ENCODE results near the gene C2orf42. TPM values are rescaled to one million over a fixed set of nuclear protein-coding genes. Genes with fewer than 3 reads are reported as not detected.
A peak's percentile ranks its signal among the peaks of the same experiment; 100 is the strongest.
"Not testable (repeated sequence)": the region's sequence is repeated elsewhere in the genome, so short reads cannot be mapped to it uniquely, and the experiment has no call there.

C2orf42 gene
- 10 to 100 TPM; 36.6 to 40.3 TPM for total RNA-seq
- polyA plus RNA-seq, result 10 to 100 TPM; 19.6 to 31.1 (median 19.9) TPM
- total RNA-seq, result 14.3 to 26.4 (median 21.6) reads per million in 6 experiments

GRCh38 chr2:70190418-70191243 lies at the start of gene C2orf42:
C2orf42 (minus strand) TSS chr2:70191019; CDS start chr2:70181985, 9,034 bp downstream.
- peak; percentile 83 to 98 (median 96) for DNase-seq
- Mint-ChIP-seq H3K4me1 (peaks cover 9 to 25% (median 21%) of the 10 kb centered on the region in 4 donors), H3K36me3 (peaks cover 0 to 3% (median 0%) of the 10 kb centered on the region in 3 donors), H3K27ac (peak within 1 kb of the TSS; percentile 96 to 100 (median 99)), H3K9me3 (no peaks in the 10 kb centered on the region), H3K4me3 (peak within 1 kb of the TSS; percentile 88 to 99 (median 96)), H3K27me3 (no peaks in the 10 kb centered on the region)
- POLR2A ChIA-PET, result interaction anchor here (0.5 to 3.9 kb wide), 38 partner anchors 9 to 1036 kb away, joined by 3 to 45 read pairs (median 5); partner anchors contain the start of genes FAM136A, GMCL1, MXD1 and NFU1
- ATAC-seq, result peak; percentile 84 to 85

DNA sequence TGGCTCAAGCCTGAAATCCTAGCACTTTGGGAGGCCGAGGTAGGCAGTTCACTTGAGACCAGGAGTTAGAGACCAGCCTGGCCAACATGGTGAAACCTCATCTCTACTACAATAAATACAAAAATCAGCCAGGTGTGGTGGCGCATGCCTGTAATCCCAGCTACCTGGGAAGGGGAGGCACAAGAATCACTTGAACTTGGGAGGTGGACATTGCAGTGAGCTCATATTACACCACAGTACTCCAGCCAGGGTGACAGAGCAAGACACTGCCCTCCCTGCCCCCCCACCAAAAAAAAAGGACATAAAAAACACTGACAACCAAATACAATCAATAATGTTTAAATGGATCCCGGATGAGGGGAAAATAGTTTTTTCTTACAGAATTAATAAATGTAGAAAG lies 49.8 kb upstream of the C2orf42 start:
- Mint-ChIP-seq H3K9me3 (no peaks in the 10 kb centered on the region), H3K4me1 (peaks cover 15 to 53% (median 44%) of the 10 kb centered on the region in 4 donors), H3K27me3 (no peaks in the 10 kb centered on the region), H3K27ac (peak overlapping the region in 1 of 10 donors; percentile 51), H3K36me3 (peaks cover 0 to 59% (median 4%) of the 10 kb centered on the region in 3 donors), H3K4me3 (peak overlapping the region in 1 of 10 donors; percentile 34)
- POLR2A ChIA-PET, result no interaction called here
- DNase-seq, result no peak
- no peak for ATAC-seq

- Mint-ChIP-seq H3K36me3 (peaks cover 0 to 80% (median 13%) of the 10 kb centered on the region in 3 donors), H3K27me3 (no peaks in the 10 kb centered on the region), H3K4me3 (no peak overlapping the region), H3K4me1 (peaks cover 0 to 3% (median under 1%) of the 10 kb centered on the region in 4 donors), H3K27ac (peak overlapping the region in 2 of 10 donors; percentile 24), H3K9me3 (no peaks in the 10 kb centered on the region)
- POLR2A ChIA-PET, result interaction anchor here (0.6 kb wide), 1 partner anchor 21 kb away, joined by 3 read pairs; no protein-coding TSS in a partner anchor
- no peak for ATAC-seq
- no peak for DNase-seq
Observed at GRCh38 chr2:70233926-70234325, 43.1 kb upstream of the C2orf42 start.

DNA sequence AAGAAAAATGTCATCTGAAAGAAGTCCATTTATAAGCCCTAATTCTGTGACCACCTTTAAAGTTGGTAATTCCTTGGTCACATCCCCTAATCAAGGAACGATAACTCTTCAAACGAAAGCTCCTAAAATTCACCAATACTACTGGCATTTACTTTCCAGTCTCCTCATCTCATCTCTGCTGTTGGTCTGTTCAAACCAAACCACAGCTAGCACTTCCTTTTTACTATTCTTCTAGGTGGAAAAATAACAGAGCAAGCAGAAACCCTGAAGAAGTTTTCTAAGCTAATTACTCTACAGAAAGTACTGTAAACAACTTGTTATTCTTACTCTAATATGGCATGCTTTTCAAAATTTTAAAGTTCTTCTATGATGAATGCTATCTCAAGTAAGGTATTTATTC lies 36.0 kb upstream of the C2orf42 start:
- no peak for DNase-seq
- H3K27me3 Mint-ChIP-seq, result no peaks in the 10 kb centered on the region
- H3K4me3 Mint-ChIP-seq, result no peak overlapping the region
- H3K9me3 Mint-ChIP-seq, result no peaks in the 10 kb centered on the region
- H3K36me3 Mint-ChIP-seq, result peaks cover 4 to 83% (median 25%) of the 10 kb centered on the region in 3 donors
- POLR2A ChIA-PET, result no interaction called here
- peak overlapping the region in 4 of 10 donors; percentile 5 to 69 (median 28) for H3K27ac Mint-ChIP-seq
- peaks cover 3 to 9% (median 6%) of the 10 kb centered on the region in 4 donors for H3K4me1 Mint-ChIP-seq
- no peak for ATAC-seq

DNA sequence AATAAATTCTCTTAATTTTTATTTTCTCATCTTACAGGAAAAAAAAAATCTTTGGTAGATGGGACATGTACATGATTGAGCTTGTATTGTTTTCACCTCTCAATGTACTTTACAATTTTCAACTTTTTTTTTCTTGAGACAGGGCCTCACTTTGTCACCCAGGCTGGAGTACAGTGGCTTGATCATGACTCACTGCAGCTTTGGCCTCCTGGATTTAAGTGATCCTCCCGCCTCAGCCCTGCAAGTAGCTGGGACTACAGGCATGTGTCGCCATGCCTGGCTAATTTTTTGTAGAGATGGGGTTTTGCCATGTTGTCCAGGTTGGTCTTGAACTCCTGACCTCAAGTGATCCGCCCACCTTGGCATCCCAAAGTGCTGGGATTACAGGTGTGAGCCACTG lies 32.5 kb upstream of the C2orf42 start:
- H3K27me3 Mint-ChIP-seq, H3K27ac Mint-ChIP-seq, H3K4me3 Mint-ChIP-seq, DNase-seq, POLR2A ChIA-PET, ATAC-seq, H3K9me3 Mint-ChIP-seq, H3K4me1 Mint-ChIP-seq: not testable (repeated sequence)
- H3K36me3 Mint-ChIP-seq, result peaks cover 4 to 85% (median 25%) of the 10 kb centered on the region in 3 donors

DNA sequence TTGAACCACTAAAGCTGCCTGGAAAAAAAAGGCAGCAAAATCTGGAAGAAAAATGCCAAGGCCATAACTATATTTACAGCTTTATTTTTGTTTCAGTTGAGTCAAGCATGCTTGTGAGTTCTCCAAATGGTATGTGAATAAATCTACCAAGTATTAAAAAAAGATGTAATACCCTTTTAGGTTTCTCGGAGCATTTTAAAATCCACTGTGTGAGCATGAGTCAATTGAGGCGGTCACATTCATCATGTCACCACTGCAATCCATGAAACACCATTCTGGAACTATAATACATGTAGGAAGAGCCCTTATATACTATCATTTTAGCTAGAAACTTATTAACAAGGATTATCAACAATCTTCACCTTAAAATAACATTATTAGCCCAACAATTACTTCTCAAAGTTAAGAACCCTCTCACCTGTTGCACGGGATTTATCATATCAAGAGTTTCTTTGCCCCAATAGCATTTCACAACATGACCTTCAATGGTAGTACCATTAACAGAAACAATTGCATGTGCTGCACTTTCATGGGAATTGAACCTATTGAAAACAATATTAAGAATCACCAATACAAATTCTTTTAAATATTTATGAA lies 24.2 kb upstream of the C2orf42 start:
- Mint-ChIP-seq H3K4me3 (no peak overlapping the region), H3K4me1 (peaks cover 0 to 2% (median 0%) of the 10 kb centered on the region in 4 donors), H3K36me3 (peaks cover 0 to 76% (median 12%) of the 10 kb centered on the region in 3 donors), H3K9me3 (no peaks in the 10 kb centered on the region), H3K27ac (peak overlapping the region in 1 of 10 donors; percentile 41), H3K27me3 (no peaks in the 10 kb centered on the region)
- POLR2A ChIA-PET, result interaction anchor here (0.6 kb wide), 2 partner anchors 16 to 501 kb away, joined by 3 read pairs; no protein-coding TSS in a partner anchor
- ATAC-seq (no peak), DNase-seq (no peak)

DNA sequence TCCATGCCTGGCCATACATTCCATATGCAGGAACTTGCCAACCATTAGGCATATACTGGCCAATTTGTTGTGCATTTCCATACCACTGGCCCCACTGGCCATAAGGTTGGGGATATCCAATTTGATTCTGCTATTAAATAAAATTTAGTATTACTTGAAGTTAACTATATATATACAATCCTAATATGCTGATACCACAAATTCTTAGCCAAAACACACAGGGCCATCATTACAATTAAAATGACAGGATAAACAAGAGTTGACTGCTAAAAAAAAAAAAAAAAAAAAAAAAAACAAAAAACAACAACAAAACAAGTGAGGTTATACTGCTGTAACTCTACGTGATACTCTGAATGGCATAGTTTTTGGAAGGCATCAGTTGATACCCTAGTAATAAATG lies 23.5 kb upstream of the C2orf42 start:
- Mint-ChIP-seq H3K9me3 (no peaks in the 10 kb centered on the region), H3K4me1 (peaks cover 0 to 3% (median 0%) of the 10 kb centered on the region in 4 donors), H3K27me3 (no peaks in the 10 kb centered on the region), H3K36me3 (peaks cover 0 to 74% (median 11%) of the 10 kb centered on the region in 3 donors), H3K4me3 (no peak overlapping the region), H3K27ac (peak overlapping the region in 2 of 10 donors; percentile 21 to 71)
- no peak for ATAC-seq
- DNase-seq, result no peak
- POLR2A ChIA-PET, result no interaction called here

GRCh38 chr2:70212298-70212932 lies 21.6 kb upstream of the C2orf42 start:
- Mint-ChIP-seq H3K9me3 (no peaks in the 10 kb centered on the region), H3K27ac (peak overlapping the region in 7 of 10 donors; percentile 11 to 77 (median 57)), H3K4me1 (peaks cover 0 to 2% (median 0%) of the 10 kb centered on the region in 4 donors), H3K27me3 (no peaks in the 10 kb centered on the region), H3K4me3 (no peak overlapping the region), H3K36me3 (peaks cover 0 to 58% (median 8%) of the 10 kb centered on the region in 3 donors)
- POLR2A ChIA-PET, result interaction anchor here (0.7 kb wide), 1 partner anchor 416 kb away, joined by 4 read pairs; no protein-coding TSS in a partner anchor
- ATAC-seq (no peak), DNase-seq (no peak)

DNA sequence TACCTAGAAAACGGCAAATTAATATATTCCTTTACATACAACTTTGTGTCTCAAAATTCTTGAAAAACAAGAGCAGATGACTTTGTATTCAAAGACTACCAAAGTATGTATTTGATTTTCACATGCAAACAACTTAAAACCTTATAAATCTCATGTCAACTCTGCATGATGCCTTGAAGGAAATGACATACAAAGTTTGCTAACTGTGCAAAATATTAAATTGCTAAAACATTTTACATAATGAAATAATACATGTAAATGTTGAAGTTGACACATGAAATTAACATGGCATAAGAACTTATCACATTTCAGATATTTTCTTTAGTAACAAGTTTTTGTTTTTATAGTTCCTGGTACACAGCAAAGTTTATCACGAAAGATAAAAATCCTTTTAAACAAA lies 20.8 kb upstream of the C2orf42 start:
- Mint-ChIP-seq H3K9me3 (no peaks in the 10 kb centered on the region), H3K27me3 (no peaks in the 10 kb centered on the region), H3K4me3 (no peak overlapping the region), H3K36me3 (peaks cover 0 to 52% (median 8%) of the 10 kb centered on the region in 3 donors), H3K27ac (peak overlapping the region in 3 of 10 donors; percentile 23 to 82 (median 60)), H3K4me1 (peaks cover 0 to 2% (median 0%) of the 10 kb centered on the region in 4 donors)
- DNase-seq (no peak), ATAC-seq (no peak)
- POLR2A ChIA-PET, result no interaction called here

DNA sequence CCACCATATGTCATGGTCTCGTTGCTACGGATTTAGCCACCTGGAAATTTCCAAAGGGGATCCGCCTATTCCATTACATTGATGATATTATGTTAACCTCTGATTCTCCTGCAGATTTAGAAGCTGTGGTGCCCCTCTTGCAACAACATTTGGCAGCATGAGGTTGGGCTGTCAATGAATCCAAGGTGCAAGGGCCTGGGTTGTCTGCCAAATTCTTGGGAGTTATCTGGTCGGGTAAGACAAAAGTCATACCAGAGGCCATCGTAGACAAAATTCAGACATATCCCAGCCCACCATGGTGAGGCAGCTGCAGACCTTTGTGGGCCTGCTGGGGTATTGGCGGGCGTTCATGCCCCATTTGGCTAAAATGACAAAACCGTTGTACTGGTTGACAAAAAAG lies 13.6 kb upstream of the C2orf42 start:
- ATAC-seq, result no peak
- POLR2A ChIA-PET, result no interaction called here

GRCh38 chr2:70203086-70203485 lies 12.3 kb upstream of the C2orf42 start:
- peaks cover 0 to 1% (median 0%) of the 10 kb centered on the region in 5 donors for H3K27me3 Mint-ChIP-seq
- no peak overlapping the region for H3K27ac Mint-ChIP-seq
- no peak overlapping the region for H3K4me3 Mint-ChIP-seq
- POLR2A ChIA-PET, result interaction anchor here (2.0 kb wide), 1 partner anchor 13 kb away, joined by 8 read pairs; the partner anchor contains the start of gene C2orf42
- ATAC-seq (no peak), DNase-seq (no peak)
- peaks cover 0 to 2% (median 0%) of the 10 kb centered on the region in 4 donors for H3K4me1 Mint-ChIP-seq
- H3K9me3 Mint-ChIP-seq, result no peaks in the 10 kb centered on the region
- H3K36me3 Mint-ChIP-seq, result no peaks in the 10 kb centered on the region

More for the DNA sequence above, 13.6 kb upstream of the C2orf42 start:
- DNase-seq, result no peak
- Mint-ChIP-seq H3K27me3 (no peaks in the 10 kb centered on the region), H3K4me3 (no peak overlapping the region), H3K4me1 (no peaks in the 10 kb centered on the region), H3K36me3 (peaks cover 0 to 2% (median 0%) of the 10 kb centered on the region in 3 donors), H3K27ac (no peak overlapping the region), H3K9me3 (no peaks in the 10 kb centered on the region)

GRCh38 chr2:70202236-70202806 lies 11.5 kb upstream of the C2orf42 start:
- H3K4me3 Mint-ChIP-seq, result no peak overlapping the region
- H3K27ac Mint-ChIP-seq, result peak overlapping the region in 2 of 10 donors; percentile 3 to 13
- no peaks in the 10 kb centered on the region for H3K9me3 Mint-ChIP-seq
- DNase-seq (no peak), ATAC-seq (no peak)
- peaks cover 0 to 2% (median 0%) of the 10 kb centered on the region in 4 donors for H3K4me1 Mint-ChIP-seq
- POLR2A ChIA-PET, result interaction anchor here (2.0 kb wide), 1 partner anchor 12 kb away, joined by 8 read pairs; the partner anchor contains the start of gene C2orf42
- H3K36me3 Mint-ChIP-seq, result no peaks in the 10 kb centered on the region
- H3K27me3 Mint-ChIP-seq, result peaks cover 0 to 1% (median 0%) of the 10 kb centered on the region in 5 donors
